Stimulated activated naive CD8-positive, alpha-beta T cell treated with anti-CD3 and anti-CD28 coated beads, Interleukin-15, Interleukin-2, amounts not matched to agents 100 ng/mL and 50 ng/mL, for 24 hours (primary cell): ENCODE data around the gene CLEC16A.

ENCODE experiments used
- H3K27ac Mint-ChIP-seq: one replicate; pipeline ENCODE4 v1.8.0; 2021; ENCODE audit warnings: mild to moderate bottlenecking, mixed read lengths
- H3K27me3 Mint-ChIP-seq: one replicate; pipeline ENCODE4 v1.8.0; 2021; ENCODE audit warnings: mixed read lengths
- H3K36me3 Mint-ChIP-seq: one replicate; pipeline ENCODE4 v1.8.0; 2021; ENCODE audit warnings: low read depth, mixed read lengths
- H3K4me1 Mint-ChIP-seq: one replicate; pipeline ENCODE4 v1.8.0; 2021; ENCODE audit warnings: low read depth, mixed read lengths
- H3K4me3 Mint-ChIP-seq: one replicate; pipeline ENCODE4 v1.8.0; 2021; ENCODE audit warnings: mild to moderate bottlenecking, mixed read lengths
- H3K9me3 Mint-ChIP-seq: one replicate; pipeline ENCODE4 v1.8.0; 2021; ENCODE audit warnings: mixed read lengths

The CLEC16A gene

DNA sequence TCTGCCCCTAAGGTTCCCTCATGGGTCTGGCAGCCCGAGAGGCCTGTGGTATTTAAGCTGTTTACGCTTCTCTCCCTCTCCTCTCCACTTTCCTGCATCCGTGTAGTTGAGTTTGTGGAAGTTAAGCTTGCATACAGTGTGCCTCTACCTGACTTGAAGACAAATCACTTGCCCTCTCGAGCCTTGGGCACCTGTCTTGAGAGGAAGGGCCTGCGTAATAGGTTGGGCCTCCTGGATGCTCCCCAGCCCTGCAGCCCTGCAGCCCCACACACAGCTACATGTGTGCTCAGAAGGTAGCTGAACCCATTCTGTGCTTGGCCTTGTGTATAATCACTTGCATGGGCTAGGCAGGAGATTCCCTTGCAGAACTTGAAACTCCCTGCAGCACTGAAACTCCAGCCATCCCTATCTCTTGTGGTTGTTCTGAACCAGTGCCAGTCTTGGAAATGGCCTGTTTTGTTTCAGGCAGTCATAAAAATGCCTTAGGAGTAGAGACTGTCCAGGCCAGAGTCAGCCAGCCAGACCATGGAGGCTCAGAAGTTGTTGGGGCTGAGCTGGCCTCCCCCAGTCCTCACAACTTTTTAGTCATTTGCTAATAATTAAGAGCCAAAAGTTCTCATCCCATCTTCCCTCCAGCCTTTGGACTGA is 134.6 kb downstream of the CLEC16A start:
- peak overlapping the region; percentile 89 for H3K27ac Mint-ChIP-seq
- H3K4me1 Mint-ChIP-seq, result peaks cover 96% of the 10 kb centered on the region
- H3K4me3 Mint-ChIP-seq, result peak overlapping the region; percentile 64
- no peaks in the 10 kb centered on the region for H3K27me3 Mint-ChIP-seq
- peaks cover 40% of the 10 kb centered on the region for H3K36me3 Mint-ChIP-seq
- no peaks in the 10 kb centered on the region for H3K9me3 Mint-ChIP-seq

DNA sequence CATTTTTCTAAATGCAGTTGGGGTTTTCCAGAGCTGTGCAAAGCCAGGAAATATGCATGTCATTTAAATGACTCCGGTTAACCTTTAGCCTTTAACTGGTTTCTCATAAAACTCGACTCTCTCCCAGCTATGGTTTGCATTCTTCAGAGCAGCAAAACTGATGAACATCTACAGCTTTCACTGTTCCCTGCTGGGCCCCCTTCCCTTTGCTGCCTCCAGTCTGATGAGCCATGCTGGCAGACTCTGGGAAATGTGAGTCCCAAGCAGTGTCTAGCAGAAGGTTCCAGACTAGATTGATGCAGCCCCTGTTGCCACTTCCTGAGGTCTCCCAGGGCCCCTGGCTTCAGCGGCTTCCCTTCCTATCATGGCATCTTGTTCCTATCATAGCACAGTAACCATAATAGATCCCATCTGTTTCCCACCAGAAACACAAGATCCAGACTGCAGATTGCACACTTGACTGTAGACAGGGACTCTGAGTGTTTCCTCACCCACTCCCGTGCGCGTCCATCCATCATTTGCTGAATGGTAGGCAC is 135.4 kb downstream of the CLEC16A start:
- H3K36me3 Mint-ChIP-seq, result peaks cover 33% of the 10 kb centered on the region
- peak overlapping the region; percentile 89 for H3K27ac Mint-ChIP-seq
- H3K4me3 Mint-ChIP-seq, result peak overlapping the region; percentile 64
- H3K4me1 Mint-ChIP-seq, result peaks cover 96% of the 10 kb centered on the region
- H3K27me3 Mint-ChIP-seq, result no peaks in the 10 kb centered on the region
- H3K9me3 Mint-ChIP-seq, result no peaks in the 10 kb centered on the region

DNA sequence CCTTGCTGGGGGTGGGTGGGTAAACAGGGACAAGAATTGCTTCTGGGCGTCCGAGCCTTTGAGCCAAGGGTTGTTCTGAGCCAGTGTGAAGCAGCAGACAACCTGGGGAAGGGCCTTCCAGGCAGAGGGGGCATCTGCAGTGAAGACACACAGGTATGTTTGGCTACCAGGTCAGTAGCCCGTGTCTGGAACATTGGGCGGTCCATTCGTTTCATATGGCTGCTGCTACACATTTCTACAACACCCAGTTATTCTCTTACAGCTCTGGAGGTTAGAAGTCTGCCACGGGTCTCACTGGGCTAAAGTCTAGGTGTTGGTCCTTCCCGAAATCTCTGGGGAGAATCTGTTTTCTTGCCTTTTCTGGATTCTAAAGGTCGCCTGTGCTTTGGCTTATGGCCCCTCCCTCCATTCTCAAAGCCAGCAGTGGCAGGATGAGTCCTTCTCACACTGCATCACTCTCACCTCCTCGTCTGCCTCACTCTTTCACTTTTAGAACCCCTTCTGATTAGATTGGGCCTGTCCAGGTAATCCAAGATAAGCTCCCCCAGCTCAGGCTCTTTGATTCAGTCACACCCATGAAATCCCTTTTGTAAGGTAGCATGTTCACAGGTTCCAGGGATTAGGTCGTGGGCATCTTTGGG is 136.1 kb downstream of the CLEC16A start:
- no peaks in the 10 kb centered on the region for H3K27me3 Mint-ChIP-seq
- H3K4me1 Mint-ChIP-seq, result peaks cover 97% of the 10 kb centered on the region
- H3K27ac Mint-ChIP-seq, result peak overlapping the region; percentile 89
- no peaks in the 10 kb centered on the region for H3K9me3 Mint-ChIP-seq
- H3K4me3 Mint-ChIP-seq, result peak overlapping the region; percentile 27
- peaks cover 33% of the 10 kb centered on the region for H3K36me3 Mint-ChIP-seq

DNA sequence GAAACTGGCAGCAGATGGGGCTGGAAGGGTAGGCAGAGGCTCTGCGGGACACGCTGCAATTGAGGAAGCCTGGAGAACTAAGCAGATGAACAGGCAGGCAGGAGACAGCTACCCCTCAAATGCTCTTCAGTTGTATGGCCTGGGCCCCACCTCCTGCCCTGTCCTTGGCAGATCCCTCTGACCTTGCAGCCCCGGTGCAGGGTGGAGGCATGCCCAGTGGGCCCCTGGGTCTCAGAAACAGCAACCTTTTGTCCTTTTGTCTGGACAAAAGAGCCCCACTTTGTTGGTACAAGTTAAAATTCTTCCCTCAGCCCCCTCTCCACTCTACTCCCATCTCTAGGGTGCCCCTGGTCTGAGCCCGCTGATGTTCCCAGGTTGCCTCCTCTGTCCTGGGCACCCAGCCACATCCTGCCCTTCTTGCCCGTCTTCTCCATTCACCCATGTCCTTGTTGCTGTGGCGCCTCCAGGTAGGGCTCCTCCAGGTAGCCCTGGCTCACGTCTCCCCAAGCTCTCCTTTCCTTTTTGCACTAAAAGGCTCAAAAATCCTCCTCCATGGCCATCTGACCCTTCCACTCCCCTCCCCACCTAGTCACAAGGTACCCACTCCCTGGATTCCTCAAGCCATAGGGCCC is 136.8 kb downstream of the CLEC16A start:
- Mint-ChIP-seq H3K4me3 (no peak overlapping the region), H3K27ac (peak overlapping the region; percentile 89), H3K9me3 (no peaks in the 10 kb centered on the region), H3K27me3 (no peaks in the 10 kb centered on the region), H3K4me1 (peaks cover 92% of the 10 kb centered on the region), H3K36me3 (peaks cover 33% of the 10 kb centered on the region)

DNA sequence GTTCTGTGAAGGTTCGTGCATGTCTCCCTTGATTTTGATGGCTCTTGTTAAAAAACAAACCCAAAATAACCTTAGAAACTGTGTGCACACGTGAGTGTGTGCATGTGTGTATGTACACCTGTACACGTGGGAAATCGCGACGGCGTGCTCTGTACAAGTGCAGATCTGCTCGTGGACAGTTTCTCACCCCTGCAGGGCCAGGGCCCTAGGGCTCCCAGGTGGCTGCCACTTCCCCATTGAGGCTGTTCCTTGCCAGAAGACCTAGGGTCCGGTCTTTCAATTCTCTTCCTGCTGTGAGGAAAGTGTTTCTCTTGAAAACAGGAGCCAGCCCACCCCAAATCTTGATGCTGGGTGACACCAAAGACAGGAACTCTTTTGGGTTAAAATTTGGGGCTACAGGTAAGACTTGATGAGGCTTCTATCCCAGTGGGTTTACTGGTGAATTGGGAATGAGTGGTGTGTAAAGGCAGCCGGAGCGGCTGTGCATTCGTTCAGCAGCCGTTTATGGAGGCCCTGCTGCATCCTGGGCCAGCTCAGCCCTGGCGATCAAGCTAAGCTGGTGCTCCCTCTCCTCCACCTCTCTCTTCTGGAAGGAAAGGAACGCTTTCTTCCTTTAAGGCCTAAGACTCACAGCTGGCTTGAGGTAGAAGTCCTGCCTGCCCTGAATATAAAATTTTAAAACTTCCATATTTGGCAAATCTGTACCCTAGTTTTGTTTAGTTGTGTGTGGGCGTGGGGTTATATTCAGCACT is 137.9 kb downstream of the CLEC16A start:
- Mint-ChIP-seq H3K4me3 (no peak overlapping the region), H3K4me1 (peaks cover 85% of the 10 kb centered on the region), H3K9me3 (no peaks in the 10 kb centered on the region), H3K27me3 (no peaks in the 10 kb centered on the region), H3K27ac (peak overlapping the region; percentile 3), H3K36me3 (peaks cover 33% of the 10 kb centered on the region)

DNA sequence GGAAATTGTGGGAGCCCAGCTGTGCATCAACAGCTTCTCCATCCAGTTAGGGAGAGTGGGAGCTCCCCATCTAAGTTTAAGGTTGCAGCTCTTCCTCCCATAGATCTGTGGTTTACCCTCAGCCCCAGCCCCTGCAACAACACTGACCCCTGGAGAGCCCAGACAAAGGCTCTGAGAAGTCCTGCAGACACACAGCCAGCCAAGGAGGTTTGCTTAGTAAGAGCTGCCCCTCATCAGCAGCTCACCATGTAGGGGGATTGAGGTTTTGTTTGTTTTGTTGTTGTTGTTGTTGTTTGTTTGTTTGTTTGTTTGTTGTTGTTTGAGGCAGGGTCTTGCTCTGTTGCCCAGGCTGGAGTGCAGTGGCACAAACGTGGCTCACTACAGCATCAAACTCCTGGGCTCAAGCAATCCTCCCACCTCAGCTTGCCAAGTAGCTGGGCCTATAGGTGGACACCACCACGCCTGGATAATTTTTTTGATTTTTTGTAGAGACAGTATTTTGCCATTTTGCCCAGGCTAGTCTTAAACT is 138.6 kb downstream of the CLEC16A start:
- peaks cover 33% of the 10 kb centered on the region for H3K36me3 Mint-ChIP-seq
- H3K4me3 Mint-ChIP-seq, result no peak overlapping the region
- no peaks in the 10 kb centered on the region for H3K27me3 Mint-ChIP-seq
- H3K4me1 Mint-ChIP-seq, result peaks cover 84% of the 10 kb centered on the region
- no peaks in the 10 kb centered on the region for H3K9me3 Mint-ChIP-seq
- peak overlapping the region; percentile 3 for H3K27ac Mint-ChIP-seq

DNA sequence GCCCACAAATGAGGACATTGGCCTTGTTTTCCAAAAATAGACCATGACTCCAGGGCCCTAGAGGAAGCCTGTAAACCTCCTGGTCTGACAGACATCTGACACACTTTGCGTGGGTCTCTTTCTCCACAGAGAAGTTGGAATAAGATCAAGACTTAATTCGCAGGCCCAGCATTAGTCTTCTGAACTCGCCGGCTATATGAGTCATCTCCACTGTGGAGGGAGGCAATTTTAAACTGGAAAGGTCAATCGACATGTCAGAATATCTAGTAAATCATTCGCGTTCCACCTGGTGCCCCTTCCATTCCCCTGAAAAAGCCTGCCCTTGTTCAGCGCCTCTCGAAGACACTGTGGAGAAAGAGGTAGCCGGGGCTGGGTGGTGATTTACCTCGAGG is 140.1 kb downstream of the CLEC16A start:
- no peak overlapping the region for H3K4me3 Mint-ChIP-seq
- H3K27ac Mint-ChIP-seq, result peak overlapping the region; percentile 78
- peaks cover 84% of the 10 kb centered on the region for H3K4me1 Mint-ChIP-seq
- no peaks in the 10 kb centered on the region for H3K27me3 Mint-ChIP-seq
- peaks cover 26% of the 10 kb centered on the region for H3K36me3 Mint-ChIP-seq
- H3K9me3 Mint-ChIP-seq, result no peaks in the 10 kb centered on the region

DNA sequence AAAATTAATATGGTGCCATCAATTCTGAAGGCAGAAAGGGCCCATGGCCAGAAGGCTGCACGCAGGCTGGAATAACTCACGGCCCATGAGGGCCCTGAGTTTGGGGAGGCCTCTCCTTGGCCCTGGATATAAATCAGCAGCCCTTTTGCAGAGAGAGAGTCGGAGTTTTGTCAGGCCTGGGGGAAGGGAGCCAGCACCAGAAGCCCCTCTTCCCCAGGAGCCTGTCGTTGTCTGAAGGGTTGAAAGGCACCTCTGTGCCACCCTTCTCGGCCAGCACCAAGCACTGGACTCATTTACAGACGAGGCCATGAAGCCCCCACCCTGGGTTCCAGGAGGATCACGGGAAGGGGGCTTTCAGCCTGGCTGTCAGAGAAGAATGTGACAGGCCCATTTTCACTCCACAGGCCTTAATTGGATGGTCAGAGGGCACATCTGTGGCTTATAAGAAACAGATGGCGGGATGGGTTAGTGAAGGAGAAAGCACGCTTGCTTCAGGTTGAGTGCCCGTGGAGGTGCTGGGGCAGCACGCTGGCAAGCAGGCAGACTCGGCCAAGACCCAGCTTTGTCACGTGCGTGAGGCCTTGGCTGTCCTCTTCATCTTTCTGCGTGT is 140.6 kb downstream of the CLEC16A start:
- H3K36me3 Mint-ChIP-seq, result peaks cover 25% of the 10 kb centered on the region
- H3K27me3 Mint-ChIP-seq, result no peaks in the 10 kb centered on the region
- H3K27ac Mint-ChIP-seq, result peak overlapping the region; percentile 78
- no peak overlapping the region for H3K4me3 Mint-ChIP-seq
- H3K4me1 Mint-ChIP-seq, result peaks cover 84% of the 10 kb centered on the region
- H3K9me3 Mint-ChIP-seq, result no peaks in the 10 kb centered on the region

DNA sequence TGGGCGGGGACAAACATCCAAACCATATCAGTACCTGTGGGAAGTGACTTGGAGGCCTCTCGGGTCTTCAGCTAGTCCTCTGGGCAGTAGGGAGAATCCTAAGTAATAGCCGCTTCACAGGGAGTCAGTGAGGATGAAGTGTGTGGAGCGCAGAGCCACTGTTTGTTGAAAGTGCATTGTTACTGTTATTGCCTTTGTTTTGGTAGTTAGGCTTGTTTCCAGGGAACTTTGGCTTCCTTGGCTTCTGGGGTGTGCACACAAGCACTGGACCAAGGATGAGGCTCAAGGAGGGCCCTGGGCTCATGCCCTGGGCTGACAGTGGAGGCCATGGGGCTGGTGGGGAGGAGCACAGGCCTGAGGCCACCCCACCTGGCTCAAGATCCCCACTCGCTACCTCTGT is 141.6 kb downstream of the CLEC16A start:
- H3K4me1 Mint-ChIP-seq, result peaks cover 80% of the 10 kb centered on the region

DNA sequence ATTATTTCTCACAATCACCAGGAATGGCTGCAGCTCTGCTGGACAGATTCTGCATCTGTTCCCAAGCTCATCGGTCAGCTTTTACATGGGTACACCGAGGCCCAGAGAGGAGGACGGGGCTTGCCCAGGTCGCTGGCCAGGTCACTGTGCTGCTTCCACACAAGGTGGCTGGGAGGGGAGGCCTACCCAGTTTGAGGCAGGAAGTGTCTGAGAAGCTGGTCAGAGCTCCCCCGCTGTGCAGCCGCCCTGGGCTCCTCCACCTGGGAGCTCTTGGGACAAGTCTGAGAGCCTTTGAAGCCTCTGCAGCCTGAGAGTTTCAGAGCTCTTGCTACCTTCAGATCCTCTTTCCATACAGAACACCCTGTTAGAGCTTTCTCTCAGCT is 143.3 kb downstream of the CLEC16A start:
- Mint-ChIP-seq H3K4me3 (no peak overlapping the region), H3K27ac (peak overlapping the region; percentile 84), H3K4me1 (peaks cover 83% of the 10 kb centered on the region), H3K27me3 (no peaks in the 10 kb centered on the region), H3K36me3 (peaks cover 14% of the 10 kb centered on the region), H3K9me3 (no peaks in the 10 kb centered on the region)

More for the DNA sequence above, 141.6 kb downstream of the CLEC16A start:
- H3K4me3 Mint-ChIP-seq, result no peak overlapping the region
- H3K36me3 Mint-ChIP-seq, result peaks cover 21% of the 10 kb centered on the region
- H3K27ac Mint-ChIP-seq, result peak overlapping the region; percentile 52
- no peaks in the 10 kb centered on the region for H3K27me3 Mint-ChIP-seq
- no peaks in the 10 kb centered on the region for H3K9me3 Mint-ChIP-seq

DNA sequence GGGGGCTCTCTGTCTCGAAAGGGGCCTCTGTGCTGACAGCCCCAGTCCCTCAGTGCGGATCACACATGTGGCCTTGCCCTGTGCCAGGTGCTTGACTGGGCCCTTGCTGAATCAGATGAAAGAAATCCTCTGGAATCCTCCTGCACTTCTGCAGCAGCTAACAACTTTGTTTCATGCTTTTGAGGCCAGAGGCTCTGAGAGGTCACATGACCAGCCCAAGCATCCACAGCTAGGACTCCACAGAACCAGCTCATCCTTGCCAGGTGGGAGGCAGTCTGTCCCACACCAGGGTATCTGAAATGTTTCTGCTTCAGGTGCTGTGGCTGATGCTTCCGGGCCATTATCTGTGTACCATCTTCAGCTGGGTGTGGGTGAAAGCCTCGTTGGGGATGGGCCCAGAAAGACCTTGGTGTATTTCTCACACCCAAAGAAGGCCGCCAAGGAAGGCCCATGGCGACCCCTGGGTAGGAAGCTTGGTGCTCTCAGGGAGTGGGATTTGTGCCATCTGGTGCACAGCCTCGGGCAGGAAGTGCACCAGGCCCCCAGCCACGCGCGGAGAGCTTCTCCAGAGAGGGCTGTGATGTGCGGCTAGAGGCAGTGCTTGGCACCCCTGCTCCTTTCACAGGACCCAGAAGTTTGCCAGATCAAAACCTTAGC is 143.8 kb downstream of the CLEC16A start:
- Mint-ChIP-seq H3K9me3 (no peaks in the 10 kb centered on the region), H3K27ac (peak overlapping the region; percentile 84), H3K27me3 (no peaks in the 10 kb centered on the region), H3K4me3 (no peak overlapping the region), H3K36me3 (peaks cover 13% of the 10 kb centered on the region), H3K4me1 (peaks cover 83% of the 10 kb centered on the region)

DNA sequence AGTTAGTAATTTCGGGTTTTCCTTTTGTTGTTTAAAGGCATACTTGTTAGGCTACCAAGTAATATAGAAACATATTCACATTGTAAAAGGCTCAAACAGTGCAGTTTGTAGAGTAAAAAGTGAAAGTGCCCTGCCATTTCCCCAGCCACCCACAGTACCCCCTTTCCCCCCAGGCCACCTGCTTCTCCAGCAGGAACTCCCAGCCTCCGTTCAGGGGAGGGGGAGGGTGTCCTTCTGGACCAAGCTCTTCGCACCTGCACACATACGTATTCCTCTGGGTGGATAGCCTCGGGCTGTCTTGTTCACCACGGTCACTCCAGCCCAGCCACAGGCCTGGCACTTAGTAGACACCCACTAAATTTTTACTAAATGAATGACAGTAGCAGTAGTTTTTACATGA is 144.5 kb downstream of the CLEC16A start:
- Mint-ChIP-seq H3K9me3 (no peaks in the 10 kb centered on the region), H3K27ac (peak overlapping the region; percentile 84), H3K4me3 (no peak overlapping the region), H3K4me1 (peaks cover 83% of the 10 kb centered on the region), H3K27me3 (no peaks in the 10 kb centered on the region), H3K36me3 (peaks cover 13% of the 10 kb centered on the region)

DNA sequence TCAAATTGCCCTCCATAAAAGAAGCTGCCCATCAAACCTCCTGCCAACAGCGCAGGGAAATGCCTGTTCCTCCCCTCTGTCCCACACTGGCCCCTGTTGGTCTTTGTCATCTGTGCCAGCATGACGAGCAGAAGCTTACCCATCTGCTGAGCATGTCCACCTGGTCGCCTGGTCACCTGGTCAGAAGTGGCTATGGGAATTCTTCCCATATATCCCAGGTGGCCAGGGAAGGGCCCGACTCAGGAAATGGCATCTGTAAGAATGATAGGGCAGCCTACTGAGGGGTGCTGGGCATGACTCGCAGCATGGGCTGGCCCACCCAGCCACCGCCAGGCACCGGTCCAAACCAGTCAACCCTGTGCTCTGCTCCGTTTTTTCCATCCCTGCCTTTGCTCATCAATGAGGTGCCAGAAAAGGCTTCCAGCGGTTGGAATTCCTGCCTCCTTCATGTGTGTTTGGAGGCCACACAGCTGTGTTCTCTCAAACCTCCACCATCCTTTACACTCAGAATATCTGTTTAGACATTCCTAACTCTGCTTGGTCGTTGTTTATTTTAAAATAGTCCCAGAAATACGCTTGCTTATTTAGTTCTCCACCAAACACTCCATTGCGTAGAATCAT is 145.2 kb downstream of the CLEC16A start:
- Mint-ChIP-seq H3K27ac (peak overlapping the region; percentile 63), H3K36me3 (peaks cover 14% of the 10 kb centered on the region), H3K9me3 (no peaks in the 10 kb centered on the region), H3K27me3 (no peaks in the 10 kb centered on the region), H3K4me1 (peaks cover 83% of the 10 kb centered on the region), H3K4me3 (no peak overlapping the region)
